RWPE2 (cell line): ENCODE measurements around the gene CACNA2D3.
A peak's percentile ranks its signal among the peaks of the same experiment; 100 is the strongest.

ENCODE experiments used
- ATAC-seq: fragments of 200-7000 bp; cut with Tn5 transposase; 3 replicates; pipeline ENCODE4 v1.9.1; 2021; ENCODE audit warnings: low read depth
- DNase-seq: peaks from one replicate; pipeline ENCODE4 v3.0.0-alpha.2; 2020; ENCODE audit warnings: low spot score
- H3K27ac ChIP-seq: fragments of 450-650 bp; 2 replicates; pipeline ENCODE4 v1.5.1; 2017; ENCODE audit warnings: mild to moderate bottlenecking; ENCODE audit not compliant: poor library complexity, severe bottlenecking
- H3K27me3 ChIP-seq: fragments of 250-450 bp; sonication (Bioruptor Pico); 2 replicates; pipeline ENCODE4 v1.5.1; 2021; ENCODE audit warnings: mild to moderate bottlenecking, moderate library complexity; ENCODE audit not compliant: insufficient read depth, poor library complexity, severe bottlenecking
- H3K36me3 ChIP-seq: fragments of 250-450 bp; sonication (Bioruptor Pico); 2 replicates; pipeline ENCODE4 v1.5.1; 2020; ENCODE audit warnings: low read depth, mild to moderate bottlenecking, moderate library complexity
- H3K4me1 ChIP-seq: fragments of 250-450 bp; sonication (Bioruptor Pico); 2 replicates; pipeline ENCODE4 v1.5.1; 2021; ENCODE audit warnings: mild to moderate bottlenecking, moderate library complexity; ENCODE audit not compliant: insufficient read depth, poor library complexity, severe bottlenecking
- H3K4me3 ChIP-seq: fragments of 250-450 bp; sonication (Bioruptor Pico); 2 replicates; pipeline ENCODE4 v1.5.1; 2021; ENCODE audit warnings: mild to moderate bottlenecking, moderate library complexity; ENCODE audit not compliant: severe bottlenecking
- H3K9me3 ChIP-seq: fragments of 250-450 bp; sonication (Bioruptor Pico); 2 replicates; pipeline ENCODE4 v1.5.1; 2021; ENCODE audit warnings: mild to moderate bottlenecking, moderate library complexity; ENCODE audit not compliant: severe bottlenecking
- CTCF ChIP-seq: fragments of 450-650 bp; IDR thresholded peaks from one replicate; pipeline ENCODE4 v1.5.1; 2017; ENCODE audit warnings: mild to moderate bottlenecking, moderate library complexity; ENCODE audit not compliant: poor library complexity, severe bottlenecking

Gene CACNA2D3

GRCh38 chr3:54962200-54962599 lies 839.8 kb downstream of the CACNA2D3 start:
- Histone ChIP-seq H3K4me1 (peaks cover 6% of the 10 kb centered on the region), H3K36me3 (no peaks in the 10 kb centered on the region)
- no peak for TF ChIP-seq CTCF

GRCh38 chr3:54963641-54964040 lies 841.3 kb downstream of the CACNA2D3 start:
- no peak overlapping the region for H3K4me3 ChIP-seq
- DNase-seq (no peak), ATAC-seq (no peak)
- no peak overlapping the region for H3K27ac ChIP-seq
- H3K4me1 ChIP-seq: peaks cover 6% of the 10 kb centered on the region
- TF ChIP-seq CTCF: no peak
- no peaks in the 10 kb centered on the region for H3K27me3 ChIP-seq
- no peaks in the 10 kb centered on the region for H3K9me3 ChIP-seq
- H3K36me3 ChIP-seq: no peaks in the 10 kb centered on the region

More at GRCh38 chr3:54962200-54962599, 839.8 kb downstream of the CACNA2D3 start:
- Histone ChIP-seq H3K27ac (no peak overlapping the region), H3K27me3 (no peaks in the 10 kb centered on the region), H3K9me3 (no peaks in the 10 kb centered on the region), H3K4me3 (no peak overlapping the region)
- DNase-seq: no peak
- ATAC-seq: peak; percentile 80

GRCh38 chr3:54964081-54964480 lies 841.7 kb downstream of the CACNA2D3 start:
- Histone ChIP-seq H3K4me3 (no peak overlapping the region), H3K36me3 (no peaks in the 10 kb centered on the region), H3K4me1 (peaks cover 6% of the 10 kb centered on the region), H3K27ac (no peak overlapping the region), H3K27me3 (no peaks in the 10 kb centered on the region), H3K9me3 (no peaks in the 10 kb centered on the region)
- ATAC-seq (no peak), DNase-seq (no peak)
- no peak for TF ChIP-seq CTCF

- Histone ChIP-seq H3K27ac (no peak overlapping the region), H3K27me3 (no peaks in the 10 kb centered on the region), H3K9me3 (no peaks in the 10 kb centered on the region), H3K4me3 (no peak overlapping the region), H3K36me3 (no peaks in the 10 kb centered on the region), H3K4me1 (peaks cover 6% of the 10 kb centered on the region)
- TF ChIP-seq CTCF: no peak
- DNase-seq (no peak), ATAC-seq (no peak)
Observed at GRCh38 chr3:54965746-54966145, 843.4 kb downstream of the CACNA2D3 start.

GRCh38 chr3:54966979-54967378 lies 844.6 kb downstream of the CACNA2D3 start:
- H3K4me1 ChIP-seq: peaks cover 6% of the 10 kb centered on the region
- no peak overlapping the region for H3K4me3 ChIP-seq
- no peak overlapping the region for H3K27ac ChIP-seq
- no peaks in the 10 kb centered on the region for H3K36me3 ChIP-seq
- TF ChIP-seq CTCF: no peak
- DNase-seq (no peak), ATAC-seq (no peak)
- H3K27me3 ChIP-seq: no peaks in the 10 kb centered on the region
- no peaks in the 10 kb centered on the region for H3K9me3 ChIP-seq
